IMR-90 (cell line): Measurements from ENCODE around the gene IFT57. TPM values are rescaled to one million over a fixed set of nuclear protein-coding genes. Genes with fewer than 3 reads are reported as not detected.

Experiments used
- ATAC-seq: fragments of 200-7000 bp; cut with Tn5 transposase; 2 replicates; pipeline ENCODE4 v1.9.1; 2020; ENCODE audit warnings: low read depth, mild to moderate bottlenecking, moderate library complexity
- BruUV-seq: library from RNA; stranded (reverse); fragments of 400-500 nt; replicated peaks from 2 replicates; lab custom pipeline; 2021; lab: Mats Ljungman, UMichigan
- CTCF ChIA-PET: fragments of 300-600 bp; formaldehyde crosslinking; extraction: SDS; loops from one replicate; lab custom pipeline; 2021; ENCODE audit warnings: antibody characterized with exemption; lab: Yijun Ruan, JAX
- POLR2A ChIA-PET: fragments of 300-600 bp; sonication (Branson Sonifier 250); formaldehyde crosslinking; loops from one replicate; lab custom pipeline; 2022; ENCODE audit warnings: antibody characterized with exemption; ENCODE audit not compliant: unreplicated experiment; lab: Charles Lee
- DNase-seq: peaks from one replicate; pipeline ENCODE4 v3.0.0; 2013
- H2AFZ ChIP-seq: replicated peaks from 2 replicates; pipeline ENCODE3; 2013; ENCODE audit warnings: low read length, mild to moderate bottlenecking; ENCODE audit not compliant: poor library complexity
- H2AK5ac ChIP-seq: 2 replicates; pipeline ENCODE4 v1.6.1; 2013; ENCODE audit warnings: low read depth, low read length, inconsistent platforms
- H2AK9ac ChIP-seq: replicated peaks from 2 replicates; pipeline ENCODE3; 2013; ENCODE audit warnings: mild to moderate bottlenecking, low read depth, low read length, moderate library complexity; ENCODE audit not compliant: poor library complexity
- H2BK120ac ChIP-seq: 2 replicates; pipeline ENCODE4 v1.6.1; 2013; ENCODE audit warnings: low read depth, low read length, inconsistent platforms
- H2BK15ac ChIP-seq: 3 replicates; pipeline ENCODE4 v1.6.1; 2013; ENCODE audit warnings: low read depth, low read length, inconsistent platforms
- H2BK20ac ChIP-seq: 2 replicates; pipeline ENCODE4 v1.6.1; 2013; ENCODE audit warnings: low read depth, mild to moderate bottlenecking, inconsistent platforms, low read length, moderate library complexity
- H2BK5ac ChIP-seq: 2 replicates; pipeline ENCODE4 v1.6.1; 2013; ENCODE audit warnings: mild to moderate bottlenecking, low read depth, low read length, inconsistent platforms; ENCODE audit not compliant: poor library complexity, severe bottlenecking
- H3K14ac ChIP-seq: replicated peaks from 2 replicates; pipeline ENCODE4 v1.6.1; 2013; ENCODE audit warnings: low read depth, low read length, inconsistent platforms
- H3K18ac ChIP-seq: 2 replicates; pipeline ENCODE4 v1.6.1; 2013; ENCODE audit warnings: low read depth, low read length, control low read depth
- H3K23ac ChIP-seq: 2 replicates; pipeline ENCODE4 v1.6.1; 2013; ENCODE audit warnings: low read depth, low read length, inconsistent platforms
- H3K27ac ChIP-seq: 2 replicates; pipeline ENCODE4 v1.5.1; 2013; ENCODE audit warnings: mild to moderate bottlenecking, control low read depth, low read length; ENCODE audit not compliant: insufficient read depth
- H3K27me3 ChIP-seq: 2 replicates; pipeline ENCODE4 v1.6.1; 2013; ENCODE audit warnings: low read length; ENCODE audit not compliant: control insufficient read depth, insufficient read depth
- H3K36me3 ChIP-seq: 2 replicates; pipeline ENCODE4 v1.6.1; 2013; ENCODE audit warnings: low read length, mixed read lengths; ENCODE audit not compliant: control insufficient read depth, insufficient read depth
- H3K4ac ChIP-seq: 2 replicates; pipeline ENCODE4 v1.6.1; 2013; ENCODE audit warnings: low read depth, low read length, inconsistent platforms
- H3K4me1 ChIP-seq: 2 replicates; pipeline ENCODE4 v1.6.1; 2013; ENCODE audit warnings: low read length, mixed read lengths; ENCODE audit not compliant: control insufficient read depth, insufficient read depth
- H3K4me2 ChIP-seq: 2 replicates; pipeline ENCODE4 v1.6.1; 2013; ENCODE audit warnings: low read depth, mild to moderate bottlenecking, control low read depth, low read length, moderate library complexity
- H3K4me3 ChIP-seq: 2 replicates; pipeline ENCODE4 v1.5.1; 2013; ENCODE audit warnings: low read depth, mild to moderate bottlenecking, control low read depth, low read length, moderate library complexity; ENCODE audit not compliant: insufficient read depth
- H3K56ac ChIP-seq: 2 replicates; pipeline ENCODE4 v1.6.1; 2013; ENCODE audit warnings: low read length, inconsistent platforms; ENCODE audit not compliant: insufficient read depth; ENCODE audit errors: extremely low read depth
- H3K79me1 ChIP-seq, 2 experiments: 2 replicates each; pipeline ENCODE4 v1.6.1; 2013; ENCODE audit warnings: low read length in 2 of 2, inconsistent platforms in 1 of 2, low read depth in 1 of 2
- H3K9ac ChIP-seq: 2 replicates; pipeline ENCODE4 v1.6.1; 2013; ENCODE audit warnings: low read depth, low read length, control low read depth
- H3K9me1 ChIP-seq: 2 replicates; pipeline ENCODE4 v1.6.1; 2013; ENCODE audit warnings: low read length, inconsistent platforms; ENCODE audit not compliant: insufficient read depth
- H3K9me3 ChIP-seq: 2 replicates; pipeline ENCODE4 v1.6.1; 2013; ENCODE audit warnings: low read length; ENCODE audit not compliant: control insufficient read depth, insufficient read depth
- H4K20me1 ChIP-seq: 2 replicates; pipeline ENCODE4 v1.6.1; 2013; ENCODE audit warnings: low read length, inconsistent platforms; ENCODE audit not compliant: insufficient read depth
- H4K5ac ChIP-seq: 2 replicates; pipeline ENCODE4 v1.6.1; 2013; ENCODE audit warnings: mild to moderate bottlenecking, low read depth, low read length, control low read depth
- H4K8ac ChIP-seq, 2 experiments: 2 replicates each; pipeline ENCODE4 v1.6.1; 2013; ENCODE audit warnings: low read depth in 2 of 2, low read length in 2 of 2, control low read depth in 1 of 2, inconsistent platforms in 1 of 2
- H4K91ac ChIP-seq: 2 replicates; pipeline ENCODE4 v1.6.1; 2013; ENCODE audit warnings: low read depth, low read length, inconsistent platforms; ENCODE audit not compliant: insufficient read depth
- BHLHE40 ChIP-seq: fragments of 150-350 bp; IDR thresholded peaks from 2 replicates; pipeline ENCODE4 v1.6.1; 2016; ENCODE audit warnings: mild to moderate bottlenecking, low read depth, low read length
- CEBPB ChIP-seq: IDR thresholded peaks from 2 replicates; pipeline ENCODE4 v1.6.1; 2012; ENCODE audit warnings: low read depth, low read length, improper control_type of control experiment
- CHD1 ChIP-seq: IDR thresholded peaks from 2 replicates; pipeline ENCODE4 v1.6.1; 2012; ENCODE audit warnings: low read depth, low read length, improper control_type of control experiment
- FOS ChIP-seq: fragments of 150-350 bp; IDR thresholded peaks from 2 replicates; pipeline ENCODE4 v1.6.1; 2016; ENCODE audit warnings: low read depth, low read length
- MAFK ChIP-seq: IDR thresholded peaks from 2 replicates; pipeline ENCODE4 v1.6.1; 2012; ENCODE audit warnings: low read depth, low read length, improper control_type of control experiment
- NFE2L2 ChIP-seq: fragments of 150-350 bp; IDR thresholded peaks from 2 replicates; pipeline ENCODE4 v1.6.1; 2016; ENCODE audit warnings: low read depth, mild to moderate bottlenecking, low read length
- POLR2A ChIP-seq: IDR thresholded peaks from 2 replicates; pipeline ENCODE4 v1.6.1; 2012; ENCODE audit warnings: mild to moderate bottlenecking, low read depth, low read length
- RCOR1 ChIP-seq: IDR thresholded peaks from 2 replicates; pipeline ENCODE4 v1.6.1; 2012; ENCODE audit warnings: mild to moderate bottlenecking, low read length, improper control_type of control experiment; ENCODE audit not compliant: insufficient replicate concordance
- SMC3 ChIP-seq: fragments of 150-350 bp; IDR thresholded peaks from 2 replicates; pipeline ENCODE4 v1.6.1; 2016; ENCODE audit warnings: low read depth, mild to moderate bottlenecking, antibody characterized with exemption, low read length, moderate library complexity
- WGBS, 2 experiments: methylation state at CpG; one replicate each; pipeline versions ENCODE4 v1.1.5 to v1.1.7; 2013; ENCODE audit warnings: missing lambda C conversion rate in 2 of 2; ENCODE audit not compliant: insufficient read length in 1 of 2; ENCODE audit errors: extremely low coverage in 2 of 2; 5-methylcytosine and 5-hydroxymethylcytosine counted together
- dilution Hi-C: fragments of 300-500 bp; cut with HindIII; formaldehyde crosslinking; loops from one replicate; pipeline ENCODE4 v1.14.3; 2018; ENCODE audit warnings: low sequenced_read_pairs; ENCODE audit not compliant: unreplicated experiment
- in situ Hi-C: fragments of 300-500 bp; cut with MboI; formaldehyde crosslinking; loops from 3 replicates; pipeline ENCODE4 v1.14.3; 2019; ENCODE audit warnings: low sequenced_read_pairs, inconsistent platforms, mixed read lengths
- intact Hi-C: fragments of 100-400 bp; cut with micrococcal nuclease; formaldehyde crosslinking; loops from 2 replicates; pipeline ENCODE4 v1.10.0; 2022
- polyA plus RNA-seq, 3 experiments: library from polyadenylated mRNA; depleted of rRNA; stranded (reverse); fragments of >200 nt; gene quantifications; 2 replicates each; pipeline ENCODE4 v1.2.3, GENCODE V29; 2012; ENCODE audit warnings: low replicate concordance in 1 of 3
- total RNA-seq: library from RNA; depleted of rRNA; stranded (reverse); fragments of >200 nt; gene quantifications from 2 replicates; pipeline ENCODE4 v1.2.3, GENCODE V29; 2012
- TF ChIP-seq, protein P1 (sequence below): fragments of 150-350 bp; IDR thresholded peaks from 2 replicates; pipeline ENCODE4 v1.6.1; 2016; ENCODE audit warnings: low read depth, mild to moderate bottlenecking, low read length, moderate library complexity, borderline replicate concordance
- TF ChIP-seq, protein P2 (sequence below): conservative IDR thresholded peaks from 2 replicates; pipeline ENCODE4 v1.5.1; 2012; ENCODE audit warnings: mild to moderate bottlenecking, low read depth, low read length, improper control_type of control experiment
- TF ChIP-seq, protein P3 (sequence below): fragments of 150-350 bp; IDR thresholded peaks from 2 replicates; pipeline ENCODE4 v1.6.1; 2017; ENCODE audit warnings: mild to moderate bottlenecking, antibody characterized with exemption, low read length, low read depth

Gene IFT57
- total and polyA plus RNA-seq, 2 of the 4 experiments (the other 2 are of a cell fraction), result 30.0 to 35.3 TPM

DNA sequence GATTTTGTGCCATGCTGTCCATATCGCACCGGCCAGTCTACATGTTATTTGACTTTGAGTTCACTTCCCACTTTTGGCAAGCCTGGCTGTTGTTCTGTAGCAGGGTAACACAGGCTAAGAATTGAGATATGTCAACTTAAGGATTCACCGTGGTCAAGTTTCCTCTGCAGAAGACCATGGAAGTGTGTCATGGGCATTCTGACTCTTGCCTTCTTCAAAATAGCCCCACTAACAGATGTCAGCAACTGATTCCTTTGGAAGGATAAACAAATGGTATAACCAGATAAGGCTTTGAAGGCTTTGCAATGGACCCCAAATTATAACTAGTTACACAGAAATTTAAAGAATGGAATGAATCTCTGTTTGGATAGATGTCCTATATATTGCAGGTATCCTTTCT is 111.3 kb downstream of the IFT57 start:
- dilution Hi-C loops, result no loop called here
- Histone ChIP-seq H3K14ac (no peak overlapping the region; the same call in 1 of the 2 replicates), H3K9me3 (no peaks in the 10 kb centered on the region), H2BK5ac (no peak overlapping the region), H3K9ac (no peak overlapping the region), H2AK5ac (no peak overlapping the region), H2AFZ (no peak overlapping the region), H3K79me1 (no peaks in the 10 kb centered on the region), H3K18ac (no peak overlapping the region), H3K4me3 (no peak overlapping the region), H3K23ac (no peak overlapping the region), H3K9me1 (no peaks in the 10 kb centered on the region; the same call in 1 of the 2 replicates), H3K56ac (no peak overlapping the region), H4K8ac (no peak overlapping the region), H2BK20ac (no peak overlapping the region), H4K5ac (no peak overlapping the region), H2AK9ac (no peak overlapping the region), H2BK120ac (no peak overlapping the region), H2BK15ac (no peak overlapping the region), H3K4me1 (no peaks in the 10 kb centered on the region), H3K4ac (no peak overlapping the region), H3K27ac (no peak overlapping the region), H4K91ac (no peak overlapping the region), H3K27me3 (no peaks in the 10 kb centered on the region), H4K20me1 (no peaks in the 10 kb centered on the region), H3K36me3 (no peaks in the 10 kb centered on the region), H3K4me2 (no peak overlapping the region)
- DNase-seq (no peak), ATAC-seq (no peak)
- ChIA-PET CTCF (no interaction called here), POLR2A (no interaction called here)
- in situ Hi-C loops, result no loop called here
- WGBS, 2 experiments, result no CpG with 5 or more reads among the region's 3 CpGs
- intact Hi-C loops, result no loop called here
- TF ChIP-seq, protein P1, sequence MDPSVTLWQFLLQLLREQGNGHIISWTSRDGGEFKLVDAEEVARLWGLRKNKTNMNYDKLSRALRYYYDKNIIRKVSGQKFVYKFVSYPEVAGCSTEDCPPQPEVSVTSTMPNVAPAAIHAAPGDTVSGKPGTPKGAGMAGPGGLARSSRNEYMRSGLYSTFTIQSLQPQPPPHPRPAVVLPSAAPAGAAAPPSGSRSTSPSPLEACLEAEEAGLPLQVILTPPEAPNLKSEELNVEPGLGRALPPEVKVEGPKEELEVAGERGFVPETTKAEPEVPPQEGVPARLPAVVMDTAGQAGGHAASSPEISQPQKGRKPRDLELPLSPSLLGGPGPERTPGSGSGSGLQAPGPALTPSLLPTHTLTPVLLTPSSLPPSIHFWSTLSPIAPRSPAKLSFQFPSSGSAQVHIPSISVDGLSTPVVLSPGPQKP, result no peak
- TF ChIP-seq MAFK, result no peak
- TF ChIP-seq POLR2A, result no peak
- TF ChIP-seq, protein P2, sequence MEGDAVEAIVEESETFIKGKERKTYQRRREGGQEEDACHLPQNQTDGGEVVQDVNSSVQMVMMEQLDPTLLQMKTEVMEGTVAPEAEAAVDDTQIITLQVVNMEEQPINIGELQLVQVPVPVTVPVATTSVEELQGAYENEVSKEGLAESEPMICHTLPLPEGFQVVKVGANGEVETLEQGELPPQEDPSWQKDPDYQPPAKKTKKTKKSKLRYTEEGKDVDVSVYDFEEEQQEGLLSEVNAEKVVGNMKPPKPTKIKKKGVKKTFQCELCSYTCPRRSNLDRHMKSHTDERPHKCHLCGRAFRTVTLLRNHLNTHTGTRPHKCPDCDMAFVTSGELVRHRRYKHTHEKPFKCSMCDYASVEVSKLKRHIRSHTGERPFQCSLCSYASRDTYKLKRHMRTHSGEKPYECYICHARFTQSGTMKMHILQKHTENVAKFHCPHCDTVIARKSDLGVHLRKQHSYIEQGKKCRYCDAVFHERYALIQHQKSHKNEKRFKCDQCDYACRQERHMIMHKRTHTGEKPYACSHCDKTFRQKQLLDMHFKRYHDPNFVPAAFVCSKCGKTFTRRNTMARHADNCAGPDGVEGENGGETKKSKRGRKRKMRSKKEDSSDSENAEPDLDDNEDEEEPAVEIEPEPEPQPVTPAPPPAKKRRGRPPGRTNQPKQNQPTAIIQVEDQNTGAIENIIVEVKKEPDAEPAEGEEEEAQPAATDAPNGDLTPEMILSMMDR, result no peak
- TF ChIP-seq CEBPB, result no peak
- no peak for TF ChIP-seq SMC3
- no peak for TF ChIP-seq RCOR1
- TF ChIP-seq CHD1, result no peak
- no peak for TF ChIP-seq BHLHE40
- TF ChIP-seq, protein P3, sequence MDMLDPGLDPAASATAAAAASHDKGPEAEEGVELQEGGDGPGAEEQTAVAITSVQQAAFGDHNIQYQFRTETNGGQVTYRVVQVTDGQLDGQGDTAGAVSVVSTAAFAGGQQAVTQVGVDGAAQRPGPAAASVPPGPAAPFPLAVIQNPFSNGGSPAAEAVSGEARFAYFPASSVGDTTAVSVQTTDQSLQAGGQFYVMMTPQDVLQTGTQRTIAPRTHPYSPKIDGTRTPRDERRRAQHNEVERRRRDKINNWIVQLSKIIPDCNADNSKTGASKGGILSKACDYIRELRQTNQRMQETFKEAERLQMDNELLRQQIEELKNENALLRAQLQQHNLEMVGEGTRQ, result no peak
- TF ChIP-seq NFE2L2, result no peak
- no peak for TF ChIP-seq FOS
- no TSS peak for BruUV-seq
